Liver (tissue), 9 donors: Measurements from ENCODE around the gene FAM118A. TPM values are rescaled to one million over a fixed set of nuclear protein-coding genes. Genes with fewer than 3 reads are reported as not detected.
A peak's percentile ranks its signal among the peaks of the same experiment; 100 is the strongest.

Experiments used
- DNase-seq: peaks from one replicate; pipeline ENCODE4 v3.0.0-alpha.2; 2017; ENCODE audit warnings: low spot score
- H3K27ac ChIP-seq, 2 donors: one replicate each; pipeline ENCODE4 v1.7.0; 2013; ENCODE audit warnings: inconsistent platforms in 2 of 2, low read length in 2 of 2, control low read depth in 1 of 2, low read depth in 1 of 2, mild to moderate bottlenecking in 1 of 2
- H3K27me3 ChIP-seq, 4 donors: one replicate each; pipeline versions ENCODE4 v1.6.1 to v1.7.0; 2013; ENCODE audit warnings: low read length in 3 of 4, inconsistent platforms in 1 of 4, mild to moderate bottlenecking in 1 of 4, moderate library complexity in 1 of 4; ENCODE audit not compliant: control insufficient read depth in 4 of 4, insufficient read depth in 4 of 4
- H3K36me3 ChIP-seq, 4 donors: one replicate each; pipeline versions ENCODE4 v1.6.1 to v1.7.0; 2013; ENCODE audit warnings: low read length in 3 of 4, mild to moderate bottlenecking in 3 of 4, low read depth in 1 of 4, moderate library complexity in 1 of 4; ENCODE audit not compliant: control insufficient read depth in 4 of 4, insufficient read depth in 3 of 4
- H3K4me1 ChIP-seq, 4 donors: one replicate each; pipeline versions ENCODE4 v1.6.1 to v1.7.0; 2013; ENCODE audit warnings: low read length in 3 of 4, mild to moderate bottlenecking in 3 of 4, moderate library complexity in 1 of 4; ENCODE audit not compliant: control insufficient read depth in 4 of 4, insufficient read depth in 4 of 4
- H3K4me3 ChIP-seq, 3 donors: one replicate each; pipeline versions ENCODE4 v1.6.1 to v1.7.0; 2013; ENCODE audit warnings: low read length in 3 of 3, control low read depth in 1 of 3, low read depth in 1 of 3, mild to moderate bottlenecking in 1 of 3
- H3K9ac ChIP-seq, 2 donors: one replicate each; pipeline ENCODE4 v1.7.0; 2013; ENCODE audit warnings: low read length in 2 of 2, mild to moderate bottlenecking in 2 of 2, moderate library complexity in 2 of 2, control low read depth in 1 of 2, low read depth in 1 of 2
- H3K9me3 ChIP-seq, 4 donors: one replicate each; pipeline versions ENCODE4 v1.6.1 to v1.7.0; 2013; ENCODE audit warnings: low read length in 3 of 4; ENCODE audit not compliant: control insufficient read depth in 4 of 4
- ATF3 ChIP-seq: IDR thresholded peaks from 2 replicates; pipeline ENCODE4 v1.6.1; 2016; ENCODE audit warnings: antibody characterized with exemption
- CTCF ChIP-seq: fragments of 150-350 bp; IDR thresholded peaks from 2 replicates; pipeline ENCODE4 v1.5.1; 2017; ENCODE audit warnings: improper control_type of control experiment, low read depth, low read length; ENCODE audit not compliant: missing input control
- EGR1 ChIP-seq, 2 donors: IDR thresholded peaks; 2 replicates each; pipeline ENCODE4 v1.6.1; 2016 to 2018; ENCODE audit warnings: antibody characterized with exemption in 2 of 2, low read depth in 2 of 2
- FOXA1 ChIP-seq: IDR thresholded peaks from 2 replicates; pipeline ENCODE4 v1.6.1; 2016; ENCODE audit warnings: antibody characterized with exemption
- FOXA2 ChIP-seq: IDR thresholded peaks from 2 replicates; pipeline ENCODE4 v1.6.1; 2016; ENCODE audit warnings: antibody characterized with exemption
- GABPA ChIP-seq, 2 donors: IDR thresholded peaks in 1 of 2; conservative IDR thresholded peaks in 1 of 2; 2 replicates each; pipeline ENCODE4 v1.6.1; 2016; ENCODE audit warnings: antibody characterized with exemption in 2 of 2, mild to moderate bottlenecking in 1 of 2, moderate library complexity in 1 of 2
- HNF4A ChIP-seq, 2 donors: conservative IDR thresholded peaks; 2 replicates each; pipeline ENCODE4 v1.6.1; 2016; ENCODE audit warnings: antibody characterized with exemption in 2 of 2, mild to moderate bottlenecking in 2 of 2
- HNF4G ChIP-seq: IDR thresholded peaks from 2 replicates; pipeline ENCODE4 v1.6.1; 2016; ENCODE audit warnings: antibody characterized with exemption
- JUND ChIP-seq, 2 donors: IDR thresholded peaks; 2 replicates each; pipeline ENCODE4 v1.6.1; 2016; ENCODE audit warnings: antibody characterized with exemption in 2 of 2
- MAX ChIP-seq: IDR thresholded peaks from 2 replicates; pipeline ENCODE4 v1.6.1; 2016; ENCODE audit warnings: antibody characterized with exemption
- NR2F2 ChIP-seq: IDR thresholded peaks from 2 replicates; pipeline ENCODE4 v1.6.1; 2016; ENCODE audit warnings: antibody characterized with exemption
- RAD21 ChIP-seq, 2 donors: IDR thresholded peaks; 2 replicates each; pipeline ENCODE4 v1.6.1; 2016; ENCODE audit warnings: antibody characterized with exemption in 2 of 2, mild to moderate bottlenecking in 2 of 2
- REST ChIP-seq: IDR thresholded peaks from 2 replicates; pipeline ENCODE4 v1.6.1; 2016; ENCODE audit warnings: antibody characterized with exemption, mild to moderate bottlenecking
- RXRA ChIP-seq, 2 donors: IDR thresholded peaks; 2 replicates each; pipeline ENCODE4 v1.6.1; 2017 to 2018; ENCODE audit warnings: antibody characterized with exemption in 2 of 2, mild to moderate bottlenecking in 1 of 2
- SP1 ChIP-seq: IDR thresholded peaks from 2 replicates; pipeline ENCODE4 v1.6.1; 2018; ENCODE audit warnings: antibody characterized with exemption, mild to moderate bottlenecking
- TAF1 ChIP-seq: conservative IDR thresholded peaks from 2 replicates; pipeline ENCODE4 v1.6.1; 2016; ENCODE audit warnings: antibody characterized with exemption, mild to moderate bottlenecking
- ZBTB33 ChIP-seq: IDR thresholded peaks from 2 replicates; pipeline ENCODE4 v1.6.1; 2016; ENCODE audit warnings: antibody characterized with exemption
- WGBS: extraction: QIAGEN DNeasy Blood & Tissue Kit; methylation state at CpG from one replicate; pipeline ENCODE4 v1.1.7; 2013; 5-methylcytosine and 5-hydroxymethylcytosine counted together
- polyA plus RNA-seq, 2 donors: library from polyadenylated mRNA; stranded (reverse) in 1 of 2; unstranded in 1 of 2; fragments of 200-250 nt in 1 of 2; fragments of >200 nt in 1 of 2; fragmentation: Nextera tagmentation in 1 of 2; extraction: Ambion mirVana in 1 of 2; gene quantifications; one replicate each; pipeline versions ENCODE4 v1.2.1 to v1.2.3, GENCODE V29; 2013 to 2015
- total RNA-seq, 2 donors: library from RNA; depleted of rRNA; stranded (reverse); fragments of >200 nt; gene quantifications; one replicate each; pipeline ENCODE4 v1.2.3, GENCODE V29; 2014
- donor health status: healthy.
- donor health status: healthy.
- donor health status: healthy.
- donor health status: healthy.
- donor health status: healthy.

FAM118A gene
- total and polyA plus RNA-seq, 4 donors: 4.7 to 36.0 (median 5.6) TPM

GRCh38 chr22:45314054-45314721, 4.5 kb downstream of the FAM118A start:
- Histone ChIP-seq H3K9me3 (no peaks in the 10 kb centered on the region), H3K27ac (peak overlapping the region in 1 of 2 donors; percentile 4), H3K4me1 (peaks cover 4 to 27% (median 12%) of the 10 kb centered on the region in 4 donors), H3K9ac (no peak overlapping the region), H3K27me3 (no peaks in the 10 kb centered on the region), H3K4me3 (no peak overlapping the region), H3K36me3 (no peaks in the 10 kb centered on the region)
- DNase-seq: peak; percentile 77
- TF ChIP-seq FOXA1 (no peak), RAD21 (IDR thresholded peaks at IDR 0.05) (no peak), GABPA (IDR thresholded peaks at IDR 0.05 in 1 of 2, conservative IDR thresholded peaks at IDR 0.05 in 1 of 2) (no peak), JUND (IDR thresholded peaks at IDR 0.05) (no peak), HNF4A (conservative IDR thresholded peaks at IDR 0.05) (no peak), EGR1 (IDR thresholded peaks at IDR 0.05; ENCODE audit: low read depth in 2 of 2) (no peak), FOXA2 (no peak), TAF1 (no peak), CTCF (no peak), ATF3 (no peak), RXRA (IDR thresholded peaks at IDR 0.05) (no peak), REST (no peak), SP1 (no peak), NR2F2 (no peak), HNF4G (no peak), MAX (no peak), ZBTB33 (no peak)
- 68% methylated on average over 8 of the region's 8 CpGs for WGBS
